Endodermal cell (in vitro differentiated cells): Measurements from ENCODE around the gene UBASH3B. TPM values are rescaled to one million over a fixed set of nuclear protein-coding genes. Genes with fewer than 3 reads are reported as not detected.
"Not testable (repeated sequence)": the region's sequence is repeated elsewhere in the genome, so short reads cannot be mapped to it uniquely, and the experiment has no call there.

Experiments
- DNase-seq: peaks from one replicate; pipeline ENCODE4 v3.0.0-alpha.2; 2017
- H3K27ac ChIP-seq: 2 replicates; pipeline ENCODE4 v1.5.1; 2013; ENCODE audit warnings: mild to moderate bottlenecking, low read depth, low read length, moderate library complexity
- H3K27me3 ChIP-seq: 2 replicates; pipeline ENCODE4 v1.6.1; 2013; ENCODE audit warnings: mild to moderate bottlenecking, low read length, moderate library complexity; ENCODE audit not compliant: insufficient read depth, control insufficient read depth, poor library complexity, severe bottlenecking
- H3K36me3 ChIP-seq: 2 replicates; pipeline ENCODE4 v1.7.0; 2013; ENCODE audit warnings: mild to moderate bottlenecking, low read length, moderate library complexity; ENCODE audit not compliant: control insufficient read depth, insufficient read depth
- H3K4me1 ChIP-seq: one replicate; pipeline ENCODE4 v1.7.0; 2013; ENCODE audit warnings: low read length; ENCODE audit not compliant: control insufficient read depth, insufficient read depth
- H3K4me3 ChIP-seq: 2 replicates; pipeline ENCODE4 v1.5.1; 2013; ENCODE audit warnings: mild to moderate bottlenecking, low read length, moderate library complexity
- H3K9ac ChIP-seq: 2 replicates; pipeline ENCODE4 v1.6.1; 2013; ENCODE audit warnings: mild to moderate bottlenecking, low read length, moderate library complexity; ENCODE audit not compliant: poor library complexity, severe bottlenecking; ENCODE audit errors: extremely low read depth
- H3K9me3 ChIP-seq: 2 replicates; pipeline ENCODE4 v1.6.1; 2013; ENCODE audit warnings: mild to moderate bottlenecking, low read length, moderate library complexity; ENCODE audit not compliant: control insufficient read depth
- H3K27ac Mint-ChIP-seq: 2 replicates; pipeline ENCODE4 v1.8.0; 2020; ENCODE audit warnings: mixed read lengths
- H3K27me3 Mint-ChIP-seq: 2 replicates; pipeline ENCODE4 v1.8.0; 2021; ENCODE audit warnings: mild to moderate bottlenecking, mixed read lengths; ENCODE audit not compliant: insufficient read depth
- H3K36me3 Mint-ChIP-seq: 2 replicates; pipeline ENCODE4 v1.8.0; 2020; ENCODE audit warnings: low read depth, mixed read lengths
- H3K4me1 Mint-ChIP-seq: 2 replicates; pipeline ENCODE4 v1.8.0; 2020; ENCODE audit warnings: mixed read lengths
- H3K4me3 Mint-ChIP-seq: 2 replicates; pipeline ENCODE4 v1.8.0; 2020; ENCODE audit warnings: mild to moderate bottlenecking, moderate library complexity, mixed read lengths
- H3K9me3 Mint-ChIP-seq: 2 replicates; pipeline ENCODE4 v1.8.0; 2020; ENCODE audit warnings: mild to moderate bottlenecking, mixed read lengths
- WGBS, 2 experiments: methylation state at CpG; one replicate each; pipeline versions ENCODE4 v1.1.5 to v1.1.7; 2013; ENCODE audit warnings: missing lambda C conversion rate in 2 of 2, mixed read lengths in 1 of 2; ENCODE audit not compliant: insufficient coverage in 1 of 2, insufficient read length in 1 of 2; 5-methylcytosine and 5-hydroxymethylcytosine counted together
- long read RNA-seq, 4 experiments: library from polyadenylated mRNA in 2 of 4; library from RNA in 1 of 4; library from capped mRNA in 1 of 4; stranded (forward) in 3 of 4; unstranded in 1 of 4; transcript quantifications; one replicate each; pipeline ENCODE4 v2.0.0, GENCODE V29; 2020 to 2021; ENCODE audit warnings: inconsistent platforms in 1 of 4
- polyA plus RNA-seq, 2 experiments: library from polyadenylated mRNA; stranded (reverse); fragments of 50-300 nt; gene quantifications; one replicate each; pipeline ENCODE4 v1.2.3, GENCODE V29; 2013
- total RNA-seq, 2 donors: library from RNA; stranded (reverse); fragmentation: NEBNext Ultra II Directional in 1 of 2; extraction: Animal tissue kit (Norgen Biotek cat#: 25700) in 1 of 2; gene quantifications; 2 replicates in 1 of 2; 3 replicates in 1 of 2; pipeline ENCODE4 v1.2.1, GENCODE V29; 2021
- TF ChIP-seq, protein P1 (sequence below): fragments of 200-600 bp; sonication (generic); conservative IDR thresholded peaks from 2 replicates; pipeline ENCODE4 v1.5.0; 2021; ENCODE audit warnings: antibody characterized with exemption, mild to moderate bottlenecking

UBASH3B gene, protein sequence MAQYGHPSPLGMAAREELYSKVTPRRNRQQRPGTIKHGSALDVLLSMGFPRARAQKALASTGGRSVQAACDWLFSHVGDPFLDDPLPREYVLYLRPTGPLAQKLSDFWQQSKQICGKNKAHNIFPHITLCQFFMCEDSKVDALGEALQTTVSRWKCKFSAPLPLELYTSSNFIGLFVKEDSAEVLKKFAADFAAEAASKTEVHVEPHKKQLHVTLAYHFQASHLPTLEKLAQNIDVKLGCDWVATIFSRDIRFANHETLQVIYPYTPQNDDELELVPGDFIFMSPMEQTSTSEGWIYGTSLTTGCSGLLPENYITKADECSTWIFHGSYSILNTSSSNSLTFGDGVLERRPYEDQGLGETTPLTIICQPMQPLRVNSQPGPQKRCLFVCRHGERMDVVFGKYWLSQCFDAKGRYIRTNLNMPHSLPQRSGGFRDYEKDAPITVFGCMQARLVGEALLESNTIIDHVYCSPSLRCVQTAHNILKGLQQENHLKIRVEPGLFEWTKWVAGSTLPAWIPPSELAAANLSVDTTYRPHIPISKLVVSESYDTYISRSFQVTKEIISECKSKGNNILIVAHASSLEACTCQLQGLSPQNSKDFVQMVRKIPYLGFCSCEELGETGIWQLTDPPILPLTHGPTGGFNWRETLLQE
- 1 to 10 TPM; 6.0 to 9.0 TPM for total RNA-seq
- polyA plus RNA-seq (2013, experiment 1 of 2): 3.4 TPM
- polyA plus RNA-seq (2013, experiment 2 of 2): 3.7 TPM
- long read RNA-seq, experiment 1, full-length matches to known transcripts: 1 of 1 reads
- long read RNA-seq, experiment 1, partial matches to known transcripts: 0 of 1 reads
- long read RNA-seq, experiment 1, other reads (novel, unspliced or antisense): 0 of 1 reads
- long read RNA-seq, experiment 2, full-length matches to known transcripts: 1 of 1 reads
- long read RNA-seq, experiment 2, partial matches to known transcripts: 0 of 1 reads
- long read RNA-seq, experiment 2, other reads (novel, unspliced or antisense): 0 of 1 reads
- long read RNA-seq, experiment 3, full-length matches to known transcripts: 14 of 16 reads
- long read RNA-seq, experiment 3, partial matches to known transcripts: 1 of 16 reads
- long read RNA-seq, experiment 3, other reads (novel, unspliced or antisense): 1 of 16 reads
- long read RNA-seq, experiment 4, partial matches to known transcripts: 1 of 1 reads
- long read RNA-seq, experiment 4, other reads (novel, unspliced or antisense): 0 of 1 reads

DNA sequence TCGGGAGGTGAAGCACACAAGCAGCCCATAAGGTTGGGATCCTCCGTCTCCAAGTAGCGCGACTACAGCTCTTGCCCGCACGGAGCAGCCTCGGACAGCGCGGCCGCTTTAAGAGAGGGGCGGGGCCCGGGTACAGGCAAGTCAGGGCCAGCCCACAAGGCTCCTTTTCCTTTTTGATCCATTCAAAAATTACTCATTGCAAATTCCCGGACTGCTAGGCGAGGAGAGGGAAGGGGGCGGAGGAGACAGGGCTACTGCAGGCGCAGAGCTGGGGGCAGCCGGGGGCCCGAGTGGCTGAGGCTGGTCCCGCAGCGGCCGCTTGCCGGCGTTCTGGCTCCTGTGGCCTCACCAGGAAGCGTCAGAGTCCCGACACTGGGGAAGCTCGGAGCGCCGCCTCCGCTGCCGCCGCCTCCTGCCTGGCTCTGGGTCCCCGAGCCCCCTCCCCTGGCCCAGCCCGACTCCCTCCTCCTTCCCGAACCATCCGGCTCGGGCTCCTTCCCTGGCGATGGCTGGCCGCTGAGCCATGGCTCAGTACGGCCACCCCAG lies at the start of gene UBASH3B:
UBASH3B (plus strand) TSS at position 196 of the 546 bp plus-strand sequence; CDS start at position 524, 328 bp downstream.
- peak within 1 kb of the TSS; percentile 54 for H3K27ac ChIP-seq
- WGBS, 2 experiments: 0 to 1% methylated on average over 6 to 39 of the region's 39 CpGs
- H3K36me3 Mint-ChIP-seq: peaks cover 2% of the 10 kb centered on the region
- peaks cover 58% of the 10 kb centered on the region for H3K27me3 ChIP-seq
- TF ChIP-seq, protein P1, sequence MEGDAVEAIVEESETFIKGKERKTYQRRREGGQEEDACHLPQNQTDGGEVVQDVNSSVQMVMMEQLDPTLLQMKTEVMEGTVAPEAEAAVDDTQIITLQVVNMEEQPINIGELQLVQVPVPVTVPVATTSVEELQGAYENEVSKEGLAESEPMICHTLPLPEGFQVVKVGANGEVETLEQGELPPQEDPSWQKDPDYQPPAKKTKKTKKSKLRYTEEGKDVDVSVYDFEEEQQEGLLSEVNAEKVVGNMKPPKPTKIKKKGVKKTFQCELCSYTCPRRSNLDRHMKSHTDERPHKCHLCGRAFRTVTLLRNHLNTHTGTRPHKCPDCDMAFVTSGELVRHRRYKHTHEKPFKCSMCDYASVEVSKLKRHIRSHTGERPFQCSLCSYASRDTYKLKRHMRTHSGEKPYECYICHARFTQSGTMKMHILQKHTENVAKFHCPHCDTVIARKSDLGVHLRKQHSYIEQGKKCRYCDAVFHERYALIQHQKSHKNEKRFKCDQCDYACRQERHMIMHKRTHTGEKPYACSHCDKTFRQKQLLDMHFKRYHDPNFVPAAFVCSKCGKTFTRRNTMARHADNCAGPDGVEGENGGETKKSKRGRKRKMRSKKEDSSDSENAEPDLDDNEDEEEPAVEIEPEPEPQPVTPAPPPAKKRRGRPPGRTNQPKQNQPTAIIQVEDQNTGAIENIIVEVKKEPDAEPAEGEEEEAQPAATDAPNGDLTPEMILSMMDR: peak; percentile 46
- DNase-seq: peak; percentile 94
- H3K9me3 ChIP-seq: no peaks in the 10 kb centered on the region
- H3K27ac Mint-ChIP-seq: peak within 1 kb of the TSS; percentile 77
- no peaks in the 10 kb centered on the region for H3K36me3 ChIP-seq
- H3K9me3 Mint-ChIP-seq: peaks cover 7% of the 10 kb centered on the region
- H3K4me3 Mint-ChIP-seq: peak within 1 kb of the TSS; percentile 82
- H3K27me3 Mint-ChIP-seq: peaks cover 72% of the 10 kb centered on the region
- H3K4me1 ChIP-seq: peaks cover 4% of the 10 kb centered on the region
- H3K4me1 Mint-ChIP-seq: peaks cover 4% of the 10 kb centered on the region
- peak within 1 kb of the TSS; percentile 47 for H3K9ac ChIP-seq
- H3K4me3 ChIP-seq: peak within 1 kb of the TSS; percentile 87

DNA sequence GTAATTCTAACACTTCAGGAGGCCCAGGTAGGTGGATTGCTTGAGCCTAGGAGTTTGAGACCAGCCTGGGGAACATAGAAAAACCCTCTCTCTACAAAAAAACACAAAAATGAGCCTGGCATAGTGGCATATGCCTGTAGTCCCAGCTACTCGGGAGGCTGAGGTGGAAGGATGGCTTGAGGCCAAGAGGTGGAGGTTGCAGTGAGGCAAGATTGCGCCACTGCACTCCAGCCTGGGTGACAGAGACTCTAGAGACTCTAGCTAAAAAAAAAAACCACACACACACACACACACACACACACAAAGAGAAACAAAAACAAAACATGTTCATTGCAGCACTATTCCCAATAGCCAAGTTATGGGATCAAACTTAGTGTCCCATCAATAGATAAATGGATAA lies 48.4 kb upstream of the UBASH3B start:
- not testable (repeated sequence) for H3K27ac Mint-ChIP-seq, H3K4me1 Mint-ChIP-seq, H3K27me3 ChIP-seq, H3K36me3 Mint-ChIP-seq, H3K9me3 ChIP-seq, H3K4me3 Mint-ChIP-seq, H3K9ac ChIP-seq, H3K36me3 ChIP-seq, DNase-seq, H3K27me3 Mint-ChIP-seq, H3K9me3 Mint-ChIP-seq, H3K27ac ChIP-seq, H3K4me3 ChIP-seq, H3K4me1 ChIP-seq
- 83 to 98% methylated on average over 1 to 2 of the region's 2 CpGs for WGBS, 2 experiments

DNA sequence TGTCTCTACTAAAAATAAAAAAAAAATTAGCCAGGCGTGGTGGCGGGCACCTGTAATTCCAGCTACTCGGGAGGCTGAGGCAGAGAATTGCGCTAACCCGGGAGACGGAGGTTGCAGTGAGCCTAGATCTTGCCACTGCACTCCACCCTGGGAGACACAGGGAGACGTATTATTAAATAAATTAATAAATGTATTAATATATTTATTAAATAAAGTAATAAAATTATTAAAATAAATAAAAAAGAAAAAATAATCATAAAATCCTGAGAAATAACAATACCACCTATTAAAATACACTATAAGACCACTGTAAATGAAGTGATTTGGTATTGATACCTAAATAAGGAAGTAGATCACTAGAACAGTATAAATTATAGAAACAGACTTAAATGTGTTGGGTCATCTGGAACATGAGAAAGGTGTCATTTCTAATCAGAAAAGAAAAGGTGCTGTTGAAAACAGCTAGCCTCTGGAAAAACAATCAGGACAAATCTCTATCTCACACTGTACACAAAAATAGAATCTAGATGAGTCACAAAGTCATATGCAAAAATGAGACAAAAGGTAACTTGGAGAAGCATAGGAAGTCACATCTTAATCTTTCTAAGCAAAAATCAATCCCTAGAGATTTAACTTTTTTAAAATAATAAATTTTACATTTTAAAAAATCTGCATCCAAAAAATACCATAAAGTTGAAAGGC lies 43.2 kb upstream of the UBASH3B start:
- Mint-ChIP-seq H3K27me3 (peaks cover 5% of the 10 kb centered on the region), H3K4me3 (no peak overlapping the region), H3K36me3 (no peaks in the 10 kb centered on the region), H3K27ac (no peak overlapping the region), H3K9me3 (no peaks in the 10 kb centered on the region), H3K4me1 (no peaks in the 10 kb centered on the region)
- Histone ChIP-seq H3K27ac (no peak overlapping the region), H3K9me3 (no peaks in the 10 kb centered on the region), H3K4me1 (no peaks in the 10 kb centered on the region), H3K36me3 (no peaks in the 10 kb centered on the region), H3K27me3 (no peaks in the 10 kb centered on the region), H3K4me3 (no peak overlapping the region), H3K9ac (no peak overlapping the region)
- no peak for DNase-seq
- TF ChIP-seq, protein P1: no peak
- 81 to 96% methylated on average over 4 to 6 of the region's 7 CpGs for WGBS, 2 experiments
